ENCODE results near the gene COPS7A.
"Not testable (repeated sequence)": the region's sequence is repeated elsewhere in the genome, so short reads cannot be mapped to it uniquely, and the experiment has no call there.

The COPS7A gene

DNA sequence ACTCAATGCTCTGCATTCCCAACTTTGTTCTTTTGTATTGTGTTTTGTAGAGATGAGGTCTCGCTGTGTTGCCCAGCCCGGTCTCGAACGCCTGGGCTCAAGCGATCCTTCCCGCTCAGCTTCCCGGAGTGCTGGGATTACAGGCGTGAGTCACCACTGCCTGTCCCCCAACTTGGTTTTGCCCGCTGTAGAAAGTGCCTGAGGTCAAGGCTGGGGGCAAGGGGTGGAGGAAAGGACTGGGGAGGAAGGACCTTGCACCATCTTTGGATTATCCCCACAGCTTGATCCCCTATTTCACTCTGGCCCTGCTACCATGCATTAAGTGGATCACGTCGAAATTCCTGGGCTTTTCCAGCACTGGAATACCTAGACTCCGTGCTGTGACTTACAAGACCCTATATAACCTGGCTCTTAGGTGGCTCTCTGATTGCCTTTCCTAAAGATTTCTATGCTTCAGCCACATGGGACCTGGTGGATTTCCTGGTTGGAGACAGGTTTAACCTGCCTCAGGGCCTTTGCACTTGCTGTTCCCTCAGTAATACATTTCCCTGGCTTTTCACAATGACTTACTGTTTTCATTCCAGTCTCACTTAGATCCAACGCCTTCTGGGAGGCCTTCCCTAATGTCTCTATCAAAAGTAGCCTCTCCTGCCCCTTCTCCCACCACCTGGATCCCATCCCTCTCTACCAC, 22.6 kb upstream of the COPS7A start:
- in situ Hi-C loops (cut with HindIII; ENCODE audit: low sequenced_read_pairs), result no loop called here

DNA sequence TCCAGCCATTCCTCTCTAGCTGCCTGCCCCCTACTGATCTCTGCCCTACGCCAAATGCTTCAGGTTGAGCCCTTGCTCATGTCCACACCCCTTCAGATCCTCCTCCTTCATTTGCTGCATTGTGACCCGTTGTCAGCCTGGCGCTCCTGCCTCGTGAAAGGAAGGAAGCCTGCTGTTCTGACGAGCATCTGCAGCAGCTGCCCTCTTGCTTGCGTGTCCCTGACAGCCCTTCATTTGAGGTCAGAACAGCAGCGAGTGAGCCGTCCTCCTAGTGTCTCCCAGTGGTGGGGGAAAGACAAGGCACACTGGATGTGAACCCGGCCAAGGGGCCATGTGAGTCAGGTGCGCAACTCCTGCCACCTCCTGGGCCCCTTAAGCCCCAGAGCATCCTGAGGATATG, 20.2 kb upstream of the COPS7A start:
- in situ Hi-C loops (cut with HindIII; ENCODE audit: low sequenced_read_pairs), result no loop called here

DNA sequence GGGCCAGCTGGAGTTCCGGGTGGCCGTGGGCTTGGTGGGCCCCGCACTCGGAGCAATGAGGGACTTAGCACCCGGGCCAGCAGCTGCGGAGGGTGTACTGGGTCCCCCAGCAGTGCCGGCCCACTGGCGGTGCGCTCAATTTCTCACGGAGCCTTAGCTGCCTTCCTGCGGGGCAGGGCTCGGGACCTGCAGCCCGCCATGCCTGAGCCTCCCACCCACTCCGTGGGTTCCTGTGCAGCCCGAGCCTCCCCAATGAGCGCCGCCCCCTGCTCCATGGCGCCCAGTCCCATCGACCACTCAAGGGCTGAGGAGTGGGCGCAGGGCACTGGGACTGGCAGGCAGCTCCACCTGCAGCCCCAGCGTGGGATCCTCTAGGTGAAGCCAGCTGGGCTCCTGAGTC, 15.5 kb upstream of the COPS7A start:
- in situ Hi-C loops (cut with HindIII; ENCODE audit: low sequenced_read_pairs), result not testable (repeated sequence)

DNA sequence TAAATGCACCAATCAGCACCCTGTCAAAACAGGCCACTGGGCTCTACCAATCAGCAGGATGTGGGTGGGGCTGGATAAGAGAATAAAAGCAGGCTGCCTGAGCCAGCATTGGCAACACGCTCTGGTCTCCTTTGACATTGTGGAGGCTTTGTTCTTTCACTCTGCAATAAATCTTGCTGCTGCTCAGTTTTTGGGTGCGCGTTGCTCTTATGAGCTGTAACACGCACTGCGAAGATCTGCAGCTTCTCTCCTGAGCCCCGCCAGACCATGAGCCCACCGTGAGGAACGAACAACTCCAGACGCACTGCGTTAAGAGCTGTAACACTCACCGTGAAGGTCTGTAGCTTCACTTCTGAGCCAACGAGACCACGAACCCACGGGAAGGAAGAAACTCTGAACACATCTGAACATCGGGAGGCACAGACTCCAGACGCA, 14.9 kb upstream of the COPS7A start:
- in situ Hi-C loops (cut with HindIII; ENCODE audit: low sequenced_read_pairs), result no loop called here

DNA sequence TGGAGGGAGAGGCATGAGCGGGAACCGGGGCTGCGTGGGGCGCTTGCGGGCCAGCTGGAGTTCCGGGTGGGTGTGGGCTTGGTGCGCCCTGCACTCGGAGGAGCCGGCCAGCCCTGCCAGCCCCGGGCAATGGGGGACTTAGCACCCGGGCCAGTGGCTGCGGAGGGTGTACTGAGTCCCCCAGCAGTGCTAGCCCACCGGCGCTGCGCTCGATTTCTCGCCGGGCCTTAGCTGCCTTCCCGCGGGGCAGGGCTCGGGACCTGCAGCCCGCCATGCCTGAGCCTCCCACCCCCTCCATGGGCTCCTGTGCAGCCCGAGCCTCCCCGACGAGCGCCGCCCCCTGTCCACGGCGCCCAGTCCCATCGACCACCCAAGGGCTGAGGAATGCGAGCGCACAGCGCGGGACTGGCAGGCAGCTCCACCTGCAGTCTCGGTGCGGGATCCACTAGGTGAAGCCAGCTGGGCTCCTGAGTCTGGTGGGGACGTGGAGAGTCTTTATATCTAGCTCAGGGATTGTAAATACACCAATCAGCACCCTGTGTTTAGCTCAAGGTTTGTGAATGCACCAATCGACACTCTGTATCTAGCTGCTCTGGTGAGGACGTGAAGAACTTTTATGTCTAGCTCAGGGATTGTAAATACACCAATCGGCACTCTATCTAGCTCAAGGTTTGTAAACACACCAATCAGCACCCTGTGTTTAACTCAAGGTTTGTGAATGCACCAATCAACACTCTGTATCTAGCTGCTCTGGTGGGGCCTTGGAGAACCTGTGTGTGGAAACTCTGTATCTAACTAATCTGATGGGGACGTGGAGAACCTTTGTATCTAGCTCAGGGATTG, 7.6 kb upstream of the COPS7A start:
- in situ Hi-C loops (cut with HindIII; ENCODE audit: low sequenced_read_pairs), result not testable (repeated sequence)

DNA sequence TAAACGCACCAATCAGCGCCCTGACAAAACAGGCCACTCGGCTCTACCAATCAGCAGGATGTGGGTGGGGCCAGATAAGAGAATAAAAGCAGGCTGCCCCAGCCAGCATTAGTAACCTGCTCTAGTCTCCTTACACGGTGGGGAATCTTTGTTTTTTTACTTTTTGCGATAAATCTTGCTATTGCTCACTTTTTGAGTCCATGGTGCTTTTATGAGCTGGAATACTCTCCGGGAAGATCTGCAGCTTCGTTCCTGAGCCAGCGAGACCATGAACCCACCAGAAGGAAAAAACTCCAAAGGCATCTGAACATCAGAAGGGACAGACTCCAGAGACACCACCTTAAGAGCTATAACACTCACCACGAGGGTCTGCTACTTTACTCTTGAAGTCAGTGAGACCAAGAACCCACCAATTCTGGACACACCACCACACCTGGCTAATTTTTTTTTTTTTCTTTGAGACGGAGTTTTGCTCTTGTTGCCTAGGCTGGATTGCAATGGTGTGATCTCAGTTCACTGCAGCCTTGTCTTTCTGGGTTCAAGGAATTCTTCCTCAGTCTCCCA, 6.9 kb upstream of the COPS7A start:
- in situ Hi-C loops (cut with HindIII; ENCODE audit: low sequenced_read_pairs), result no loop called here

DNA sequence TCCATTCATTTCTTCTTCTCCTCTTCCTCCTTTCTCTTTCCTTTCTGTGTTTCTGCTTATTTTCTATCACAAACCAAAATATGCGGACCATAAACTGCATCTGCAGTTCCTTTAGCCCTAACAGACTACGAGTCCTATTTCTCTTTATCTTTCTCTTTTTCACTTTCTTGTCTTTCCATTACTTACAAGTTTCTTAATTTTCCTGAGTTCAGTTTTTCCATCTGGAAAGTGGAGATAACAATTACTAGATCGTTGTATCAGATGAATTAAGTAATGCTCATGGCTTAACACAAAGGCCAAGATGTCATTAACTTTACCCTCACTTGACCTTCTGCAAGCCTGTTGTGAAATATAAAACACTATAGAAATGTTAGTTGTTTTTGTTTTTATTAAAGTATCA, 983 bp upstream of the COPS7A start:
- in situ Hi-C loops (cut with HindIII; ENCODE audit: low sequenced_read_pairs), result no loop called here

DNA sequence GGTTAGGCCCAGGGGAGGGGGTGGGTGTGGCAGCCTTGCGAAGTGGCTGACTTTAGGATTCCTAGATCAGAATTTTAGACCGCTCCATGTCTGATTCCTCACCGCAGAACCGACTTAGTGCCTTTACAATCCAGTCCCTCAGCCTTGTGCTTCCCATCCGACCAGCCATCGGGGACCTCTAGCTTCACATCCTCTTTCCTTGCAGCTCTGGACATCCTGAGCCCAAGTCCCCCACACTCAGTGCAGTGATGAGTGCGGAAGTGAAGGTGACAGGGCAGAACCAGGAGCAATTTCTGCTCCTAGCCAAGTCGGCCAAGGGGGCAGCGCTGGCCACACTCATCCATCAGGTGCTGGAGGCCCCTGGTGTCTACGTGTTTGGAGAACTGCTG, 557 bp downstream of the COPS7A start:
- in situ Hi-C loops (cut with HindIII; ENCODE audit: low sequenced_read_pairs), result no loop called here

DNA sequence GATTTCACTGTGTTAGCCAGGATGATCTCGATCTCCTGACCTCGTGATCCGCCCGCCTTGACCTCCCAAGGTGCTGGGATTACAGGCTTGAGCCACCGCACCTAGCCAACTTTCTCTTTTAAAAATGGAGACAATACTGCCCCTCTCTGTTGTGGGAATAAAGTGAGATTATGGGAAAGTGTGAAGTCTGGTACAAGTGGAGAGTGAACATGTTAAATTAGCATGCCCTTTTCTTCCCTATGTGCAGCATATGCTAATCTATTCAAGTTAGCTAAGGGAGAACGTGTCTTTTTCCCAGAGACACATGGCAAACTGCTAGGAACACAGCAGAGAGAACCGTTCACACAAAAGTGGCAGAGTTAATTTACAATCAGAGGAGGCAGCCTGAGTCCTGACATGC, 1.5 kb downstream of the COPS7A start:
- in situ Hi-C loops (cut with HindIII; ENCODE audit: low sequenced_read_pairs), result loop anchor here (5.0 kb wide), 1 partner anchor 33 kb away; no protein-coding TSS in a partner anchor

DNA sequence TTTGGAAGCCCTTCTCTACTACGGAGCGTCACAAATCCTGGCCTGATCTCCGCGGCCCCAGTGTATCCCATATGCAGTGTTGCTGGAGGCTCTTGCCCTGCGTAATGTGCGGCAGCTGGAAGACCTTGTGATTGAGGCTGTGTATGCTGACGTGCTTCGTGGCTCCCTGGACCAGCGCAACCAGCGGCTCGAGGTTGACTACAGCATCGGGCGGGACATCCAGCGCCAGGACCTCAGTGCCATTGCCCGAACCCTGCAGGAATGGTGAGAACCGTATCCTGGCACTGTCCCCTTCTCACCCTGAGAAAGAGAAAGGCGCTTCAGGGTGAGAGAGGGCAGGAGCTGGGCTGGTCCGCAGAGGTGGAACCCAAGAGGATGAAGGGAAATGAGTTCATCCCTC, 5.3 kb downstream of the COPS7A start:
- in situ Hi-C loops (cut with HindIII; ENCODE audit: low sequenced_read_pairs), result loop anchor here (5.0 kb wide), 1 partner anchor 37 kb away; no protein-coding TSS in a partner anchor

DNA sequence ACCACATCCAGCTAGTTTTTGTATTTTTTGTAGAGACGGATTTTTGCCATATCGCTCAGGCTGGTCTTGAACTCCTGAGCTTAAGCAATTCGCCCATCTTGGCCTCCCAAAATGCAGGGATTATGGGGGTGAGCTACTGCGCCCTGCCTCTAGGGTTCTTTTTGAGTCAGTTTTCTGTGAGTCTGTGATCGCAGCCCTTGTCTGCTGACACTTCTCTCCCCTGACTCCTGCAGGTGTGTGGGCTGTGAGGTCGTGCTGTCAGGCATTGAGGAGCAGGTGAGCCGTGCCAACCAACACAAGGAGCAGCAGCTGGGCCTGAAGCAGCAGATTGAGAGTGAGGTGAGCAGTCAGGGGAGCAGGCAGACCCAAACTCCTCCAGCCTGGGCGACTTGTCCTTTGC, 6.3 kb downstream of the COPS7A start:
- in situ Hi-C loops (cut with HindIII; ENCODE audit: low sequenced_read_pairs), result loop anchor here (5.0 kb wide), 1 partner anchor 67 kb away; no protein-coding TSS in a partner anchor

DNA sequence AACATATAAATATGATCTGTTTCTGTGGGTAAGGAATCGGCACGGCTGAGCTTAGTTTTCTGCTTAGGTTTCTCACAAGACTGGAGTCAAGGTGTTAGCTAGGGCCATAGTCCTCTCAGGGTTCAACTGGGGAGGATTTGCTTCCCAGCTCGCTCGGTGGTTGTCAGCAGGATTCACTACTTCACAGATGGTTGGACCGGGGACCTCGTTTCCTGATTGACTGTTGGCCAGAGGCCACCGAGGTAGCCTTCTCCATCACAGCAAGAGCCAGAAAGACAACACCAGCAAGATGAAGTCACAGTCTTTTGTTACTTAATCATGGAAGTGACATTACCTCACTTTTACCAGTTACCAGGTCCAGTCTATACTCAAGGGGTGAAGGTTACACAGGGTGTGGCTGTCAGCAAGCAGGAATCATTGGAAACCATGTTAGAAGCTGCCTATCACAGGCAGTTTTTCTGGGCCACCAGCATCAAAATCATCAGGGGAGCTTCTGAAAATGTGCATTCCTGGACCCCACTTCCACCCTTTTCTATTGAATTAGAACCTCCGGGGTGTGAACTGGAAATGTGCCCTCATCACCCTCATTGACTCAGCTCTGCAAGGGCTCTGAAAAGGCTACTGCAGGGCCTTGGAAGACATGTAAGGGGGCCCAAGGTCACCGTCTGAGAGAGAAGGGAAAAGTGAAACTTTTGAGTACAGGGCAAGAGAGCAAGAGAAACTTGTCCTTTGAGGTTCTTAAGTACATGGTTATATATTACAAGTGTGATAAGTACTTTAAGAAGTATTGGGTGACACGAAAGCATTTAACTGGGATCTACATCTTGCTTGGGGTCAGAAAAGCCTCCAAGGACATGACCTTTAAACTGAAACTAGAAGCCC, 10.9 kb downstream of the COPS7A start:
- in situ Hi-C loops (cut with HindIII; ENCODE audit: low sequenced_read_pairs), result loop anchor here (5.0 kb wide), 1 partner anchor 63 kb away; no protein-coding TSS in a partner anchor

DNA sequence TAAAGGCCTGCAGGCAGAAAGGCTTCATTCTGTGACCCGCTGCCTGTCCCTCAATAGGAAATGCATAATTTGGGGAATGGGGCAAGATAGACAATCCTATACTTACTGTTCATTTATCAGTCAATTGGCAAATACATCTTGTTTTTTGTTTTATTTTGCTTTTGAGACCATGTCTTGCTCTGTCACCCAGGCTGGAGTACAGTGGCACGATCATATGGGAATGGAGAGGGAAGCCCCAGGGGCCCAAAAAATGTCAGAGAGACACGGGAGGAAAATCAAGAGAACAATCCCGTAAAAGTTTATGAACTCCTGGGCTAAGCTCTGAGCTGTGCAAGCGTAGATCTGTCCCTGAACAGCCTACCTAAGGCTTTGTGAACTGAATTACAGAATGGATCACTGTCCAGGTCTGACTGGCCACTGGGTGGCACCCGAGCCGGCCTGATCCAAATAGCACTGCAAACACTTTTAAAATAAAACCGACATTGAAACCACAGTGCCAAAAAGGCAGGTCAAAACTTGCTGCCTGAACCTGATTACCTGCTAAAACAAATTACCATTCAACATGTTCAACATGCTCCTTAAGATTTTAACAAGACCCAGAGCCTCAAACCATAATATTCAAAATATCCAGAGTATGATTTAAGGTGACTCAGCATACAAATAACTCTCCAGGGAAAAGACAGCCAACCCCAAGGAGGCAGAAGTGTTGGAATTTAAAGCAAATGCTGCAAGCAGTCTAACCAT, 11.8 kb downstream of the COPS7A start:
- in situ Hi-C loops (cut with HindIII; ENCODE audit: low sequenced_read_pairs), result no loop called here

DNA sequence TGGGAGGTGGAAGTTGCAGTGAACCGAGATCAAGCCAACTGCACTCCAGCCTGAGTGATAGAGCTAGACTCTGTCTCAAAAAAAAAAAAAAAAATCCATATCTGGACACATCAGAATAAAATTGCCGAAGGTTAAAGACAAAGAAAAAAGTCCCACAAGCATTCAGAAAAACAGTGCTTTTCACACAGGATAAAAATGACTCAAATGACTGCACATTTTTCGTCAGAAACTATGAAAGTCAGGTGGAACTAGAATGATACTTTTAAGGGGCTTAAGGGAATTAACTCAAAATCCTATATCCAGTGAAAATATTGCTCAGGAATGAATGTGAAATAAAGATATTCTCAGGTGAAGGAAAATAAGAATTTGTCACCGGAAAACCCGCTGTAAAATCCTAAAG, 12.9 kb downstream of the COPS7A start:
- in situ Hi-C loops (cut with HindIII; ENCODE audit: low sequenced_read_pairs), result no loop called here

DNA sequence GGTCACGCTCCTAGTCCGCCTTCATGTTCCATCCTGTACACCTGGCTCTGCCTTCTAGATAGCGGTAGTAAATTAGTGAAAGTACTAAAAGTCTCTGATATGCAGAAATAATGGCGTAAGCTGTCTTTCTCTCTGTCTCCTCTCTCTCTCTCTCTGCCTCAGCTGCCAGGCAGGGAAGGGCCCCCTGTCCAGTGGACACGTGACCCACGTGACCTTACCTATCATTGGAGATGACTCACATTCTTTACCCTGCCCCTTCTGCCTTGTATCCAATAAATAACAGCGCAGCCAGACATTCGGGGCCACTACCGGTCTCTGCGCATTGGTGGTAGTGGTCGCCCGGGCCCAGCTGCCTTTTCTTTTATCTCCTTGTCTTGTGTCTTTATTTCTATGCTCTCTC, 18.2 kb downstream of the COPS7A start:
- in situ Hi-C loops (cut with HindIII; ENCODE audit: low sequenced_read_pairs), result not testable (repeated sequence)

DNA sequence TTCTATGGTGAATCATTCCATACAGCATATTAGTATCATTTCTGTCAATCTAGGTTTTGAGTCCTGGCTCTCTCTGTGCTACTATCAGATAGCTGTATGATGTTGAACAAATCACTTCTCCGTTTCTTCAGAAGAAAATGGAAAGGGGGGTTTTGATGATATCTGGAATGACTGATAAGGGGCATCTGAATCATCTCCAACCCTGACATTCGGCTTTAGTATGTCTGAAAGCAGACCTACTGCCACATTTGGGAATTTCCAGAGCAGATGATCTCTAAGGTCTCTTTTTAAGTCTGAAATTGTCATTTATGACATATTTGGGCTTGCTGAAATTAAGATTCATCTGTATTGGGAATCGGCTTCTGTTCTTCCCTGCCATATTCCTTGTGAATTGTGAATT, 19.0 kb downstream of the COPS7A start:
- in situ Hi-C loops (cut with HindIII; ENCODE audit: low sequenced_read_pairs), result no loop called here

DNA sequence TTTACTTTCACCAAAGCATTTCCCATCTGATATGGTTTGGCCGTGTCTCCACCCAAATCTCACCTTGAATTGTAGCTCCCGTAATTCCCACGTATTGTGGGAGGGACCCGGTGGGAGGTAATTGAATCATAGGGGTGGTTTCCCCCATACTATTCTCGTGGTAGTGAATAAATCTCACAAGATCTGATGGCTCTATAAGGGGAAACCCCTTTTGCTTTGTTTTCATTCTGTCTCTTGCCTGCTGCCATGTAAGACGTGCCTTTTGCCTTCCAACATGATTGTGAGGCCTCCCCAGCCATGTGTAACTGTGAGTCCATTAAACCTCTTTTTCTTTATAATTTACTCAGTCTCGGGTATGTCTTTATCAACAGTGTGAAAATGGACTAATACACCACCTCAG, 19.5 kb downstream of the COPS7A start:
- in situ Hi-C loops (cut with HindIII; ENCODE audit: low sequenced_read_pairs), result not testable (repeated sequence)

DNA sequence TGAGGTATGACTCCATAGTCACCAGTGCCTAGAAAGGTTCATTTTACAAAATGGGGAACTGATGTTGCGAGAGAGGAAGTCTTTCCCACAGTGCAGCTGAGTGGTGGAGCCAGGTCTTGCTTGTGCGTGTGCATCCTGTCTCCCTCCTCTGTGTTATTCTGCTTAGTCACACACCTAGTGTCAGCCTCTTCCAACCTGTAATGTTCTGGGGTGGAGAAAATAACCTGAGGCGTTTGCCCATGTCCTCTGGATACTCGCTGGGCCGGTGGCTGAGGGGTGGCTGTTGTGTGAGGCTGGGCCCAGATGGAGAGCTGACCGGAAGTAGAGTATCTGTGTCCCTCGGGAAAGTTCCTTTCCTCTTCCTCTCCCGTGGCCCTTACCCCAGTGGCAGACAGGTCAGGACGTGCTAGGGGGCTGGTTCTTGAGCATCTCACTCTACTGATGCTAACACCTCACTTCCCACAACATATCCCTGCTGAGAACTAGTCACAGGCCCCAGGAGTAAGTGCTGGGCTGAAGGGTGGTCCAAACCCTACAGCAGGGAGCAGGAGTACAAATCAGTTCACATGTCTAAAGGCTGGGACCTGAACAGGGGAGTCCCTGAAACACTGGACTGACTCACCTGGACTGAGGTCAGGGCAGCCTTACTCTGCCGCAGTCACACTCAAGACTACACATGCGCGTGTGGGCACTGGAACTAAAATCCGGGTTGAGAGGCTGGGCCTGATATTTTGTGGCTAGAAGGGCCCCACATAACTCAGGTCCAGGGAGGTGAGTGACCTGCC, 22.1 kb downstream of the COPS7A start:
- in situ Hi-C loops (cut with HindIII; ENCODE audit: low sequenced_read_pairs), result no loop called here

DNA sequence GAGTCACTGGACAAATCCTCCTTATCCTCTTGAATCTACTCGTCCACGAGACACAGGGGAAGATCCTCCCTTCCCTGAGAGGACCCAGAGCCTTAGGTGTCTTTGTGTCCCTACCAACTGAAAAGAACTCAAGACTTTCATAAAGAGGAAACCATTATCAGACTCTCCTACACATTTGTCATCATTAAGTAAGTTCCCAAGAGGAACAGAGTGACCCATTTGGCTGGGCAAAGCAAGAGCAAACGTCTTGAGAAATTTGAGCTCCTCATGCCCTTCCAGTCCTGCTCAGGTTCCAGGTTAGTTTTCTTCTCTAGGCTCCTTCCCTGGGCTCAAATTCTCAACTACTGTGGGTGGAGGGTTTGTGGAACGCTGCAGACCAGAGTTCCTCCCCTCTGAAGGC, 23.4 kb downstream of the COPS7A start:
- in situ Hi-C loops (cut with HindIII; ENCODE audit: low sequenced_read_pairs), result no loop called here

All from endothelial cell of hepatic sinusoid (primary cell).